ENCODE measurements around the gene NLGN1.

NLGN1 gene

DNA sequence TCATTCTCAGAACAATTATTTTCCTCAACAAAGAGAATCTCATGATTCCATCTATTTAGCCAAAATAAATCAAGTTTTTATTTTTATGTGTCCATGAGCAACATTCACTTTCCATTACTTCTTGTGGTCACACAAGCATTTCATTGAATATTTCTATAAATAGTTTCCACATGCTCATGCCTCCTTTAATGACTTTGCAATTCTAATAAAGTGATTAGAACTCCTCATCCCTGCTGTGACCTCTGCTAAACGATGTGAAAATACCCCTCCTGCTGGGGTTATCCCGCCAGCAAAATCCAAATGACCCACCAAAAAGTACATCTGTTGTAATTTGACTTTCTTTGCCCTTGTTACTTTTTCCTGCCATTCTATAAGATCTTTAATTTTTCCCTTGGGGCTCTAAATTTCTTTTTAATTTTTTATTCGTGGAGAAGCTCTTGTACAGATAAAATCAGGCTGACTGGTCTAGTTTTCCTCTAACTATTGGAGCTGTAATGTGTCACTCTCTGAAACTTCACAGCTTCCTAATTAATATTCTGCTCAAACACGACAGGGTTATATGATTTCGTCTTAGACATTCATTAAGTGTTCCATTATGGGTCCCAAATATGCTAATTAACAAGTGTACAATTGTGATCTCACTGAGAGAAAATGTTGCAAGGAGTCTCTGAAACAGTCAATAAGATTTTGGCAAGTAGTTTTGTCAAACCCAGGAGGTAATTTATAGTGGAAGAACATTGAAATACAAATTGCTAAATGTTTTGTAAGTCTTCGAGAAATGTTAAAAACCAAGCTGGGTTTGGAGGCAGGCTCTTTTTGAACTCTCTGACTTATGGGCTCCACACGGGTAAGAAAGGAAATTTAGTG, 928.5 kb downstream of the NLGN1 start:
- no peak for TF ChIP-seq ZNF274 (IDR thresholded peaks at IDR 0.05; ENCODE audit: low read depth, low read length)
- H3K4me3 ChIP-seq (ENCODE audit: low read length), result no peak overlapping the region

GRCh38 chr3:174329321-174329720, 931.8 kb downstream of the NLGN1 start:
- no peak overlapping the region for H3K4me3 ChIP-seq (ENCODE audit: low read length)
- TF ChIP-seq ZNF274 (IDR thresholded peaks at IDR 0.05; ENCODE audit: low read depth, low read length), result no peak

GRCh38 chr3:174330303-174330702, 932.8 kb downstream of the NLGN1 start:
- no peak for TF ChIP-seq ZNF274 (IDR thresholded peaks at IDR 0.05; ENCODE audit: low read depth, low read length)
- no peak overlapping the region for H3K4me3 ChIP-seq (ENCODE audit: low read length)

DNA sequence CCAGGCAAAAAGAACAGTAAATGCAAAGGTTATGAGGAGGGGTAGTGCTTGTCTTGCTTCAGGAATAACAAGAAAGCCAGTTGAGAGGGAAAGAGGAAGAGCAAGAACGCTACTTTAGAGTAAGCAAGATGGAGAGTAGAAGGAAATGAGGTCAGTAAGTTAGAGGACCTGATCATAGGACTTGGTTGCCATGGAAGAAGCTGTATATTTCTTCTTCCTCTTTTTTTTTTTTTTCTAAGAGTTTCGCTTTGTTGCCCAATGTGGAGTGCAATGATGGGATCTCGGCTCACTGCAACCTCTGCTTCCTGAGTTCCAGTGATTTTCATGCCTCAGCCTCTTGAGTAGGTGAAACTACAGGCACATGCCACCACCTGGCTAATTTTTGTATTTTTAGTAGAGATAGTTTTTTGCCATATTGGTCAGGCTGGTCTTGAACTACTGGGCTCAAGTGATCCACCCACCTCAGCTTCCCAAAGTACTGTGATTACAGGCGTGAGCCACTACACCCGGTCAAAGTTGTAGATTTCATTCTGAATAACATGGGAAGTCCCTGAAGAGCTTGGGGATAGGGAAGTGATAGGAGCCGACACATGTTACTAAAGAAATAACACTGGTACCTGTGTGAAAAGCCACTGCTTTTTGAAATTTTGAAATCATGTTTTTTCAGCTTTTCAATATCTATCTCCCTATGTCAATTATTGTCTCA, 933.7 kb downstream of the NLGN1 start:
- no peak overlapping the region for H3K4me3 ChIP-seq (ENCODE audit: low read length)
- no peak for TF ChIP-seq ZNF274 (IDR thresholded peaks at IDR 0.05; ENCODE audit: low read depth, low read length)

DNA sequence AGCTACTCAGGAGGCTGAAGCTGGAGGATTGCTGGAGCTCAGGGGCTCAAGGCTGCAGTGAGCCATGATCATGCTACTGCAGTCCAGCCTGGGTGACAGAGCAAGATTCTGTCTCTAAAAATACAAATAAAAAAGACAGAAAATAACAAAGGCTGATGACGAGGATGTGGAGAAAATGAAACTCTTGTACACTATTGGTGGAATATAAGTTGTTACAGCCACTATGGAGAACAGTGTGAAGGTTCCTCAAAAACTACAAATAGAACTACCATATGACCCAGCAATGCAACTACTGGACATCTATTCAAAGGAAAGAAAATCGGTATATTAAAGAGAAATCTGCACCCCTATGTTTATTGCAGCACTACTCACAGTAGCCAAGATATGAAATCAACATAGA, 934.8 kb downstream of the NLGN1 start:
- H3K4me3 ChIP-seq (ENCODE audit: low read length), result no peak overlapping the region
- no peak for TF ChIP-seq ZNF274 (IDR thresholded peaks at IDR 0.05; ENCODE audit: low read depth, low read length)

DNA sequence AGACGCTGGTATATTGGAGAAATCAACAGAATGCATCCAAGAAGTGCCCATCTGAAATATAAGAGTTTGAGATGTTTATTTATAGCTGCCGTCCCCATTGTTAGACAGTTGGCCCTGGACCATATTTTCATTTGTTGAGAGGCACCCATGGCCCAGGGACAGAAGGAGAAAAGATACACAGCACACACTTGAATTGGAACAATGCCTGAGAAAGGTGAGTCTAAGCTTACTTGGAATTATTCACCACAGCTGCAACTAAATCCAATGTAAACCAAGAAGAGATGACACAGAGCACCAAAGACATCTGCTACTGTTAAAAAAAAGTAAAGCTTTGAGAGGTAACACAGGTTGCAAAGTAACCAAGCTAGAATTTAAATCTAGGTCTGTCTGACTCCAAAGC, 936.1 kb downstream of the NLGN1 start:
- H3K4me3 ChIP-seq (ENCODE audit: low read length), result no peak overlapping the region
- TF ChIP-seq ZNF274 (IDR thresholded peaks at IDR 0.05; ENCODE audit: low read depth, low read length), result no peak

DNA sequence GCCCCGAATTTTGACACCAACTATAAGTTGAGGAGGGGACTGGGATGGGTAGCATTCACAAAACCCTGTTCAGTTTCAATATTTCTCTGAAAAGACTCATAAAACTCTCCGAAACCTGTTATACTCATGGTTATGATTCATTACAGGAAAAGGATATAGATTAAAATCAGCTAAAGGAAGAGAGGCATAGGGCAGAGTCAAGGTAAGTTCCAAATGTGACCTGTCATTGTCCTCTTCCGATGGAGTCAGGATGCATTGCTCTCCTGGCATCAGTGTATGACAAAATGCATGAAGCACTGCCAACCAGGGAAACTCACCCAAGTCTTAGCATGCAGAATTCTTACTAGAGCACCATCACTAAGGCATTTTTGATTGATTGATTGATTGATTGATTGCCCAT, 936.6 kb downstream of the NLGN1 start:
- no peak for TF ChIP-seq ZNF274 (IDR thresholded peaks at IDR 0.05; ENCODE audit: low read depth, low read length)
- H3K4me3 ChIP-seq (ENCODE audit: low read length), result no peak overlapping the region

GRCh38 chr3:174335324-174335723, 937.8 kb downstream of the NLGN1 start:
- no peak for TF ChIP-seq ZNF274 (IDR thresholded peaks at IDR 0.05; ENCODE audit: low read depth, low read length)
- no peak overlapping the region for H3K4me3 ChIP-seq (ENCODE audit: low read length)

GRCh38 chr3:174335910-174336309, 938.4 kb downstream of the NLGN1 start:
- no peak for TF ChIP-seq ZNF274 (IDR thresholded peaks at IDR 0.05; ENCODE audit: low read depth, low read length)
- no peak overlapping the region for H3K4me3 ChIP-seq (ENCODE audit: low read length)

Data from GM08714 (cell line).